Kidney (tissue), 14 donors: ENCODE data around the gene PCGF6. TPM values are rescaled to one million over a fixed set of nuclear protein-coding genes. Genes with fewer than 3 reads are reported as not detected.

ENCODE experiments used
- DNase-seq, 5 donors: peaks; one replicate each; pipeline ENCODE4 v3.0.0-alpha.2; 2013 to 2020
- FAIRE-seq: peaks from 2 replicates; lab custom pipeline; 2012; peaks lifted over from hg19 to GRCh38; lab: Jason Lieb, UNC
- H3K27ac ChIP-seq, 2 donors: one replicate each; pipeline ENCODE4 v1.7.0; 2013; ENCODE audit warnings: low read depth in 2 of 2, low read length in 2 of 2, inconsistent platforms in 1 of 2
- H3K27me3 ChIP-seq: one replicate; pipeline ENCODE4 v1.7.1; 2013; ENCODE audit warnings: low read length, inconsistent platforms; ENCODE audit not compliant: control insufficient read depth, insufficient read depth
- H3K36me3 ChIP-seq, 3 donors: one replicate each; pipeline versions ENCODE4 v1.7.0 to v1.7.1; 2013; ENCODE audit warnings: low read length in 3 of 3, control low read depth in 1 of 3, inconsistent platforms in 1 of 3; ENCODE audit not compliant: insufficient read depth in 3 of 3, control insufficient read depth in 2 of 3
- H3K4me1 ChIP-seq, 3 donors: one replicate each; pipeline versions ENCODE4 v1.7.0 to v1.7.1; 2013; ENCODE audit warnings: low read length in 3 of 3, inconsistent platforms in 1 of 3, low read depth in 1 of 3; ENCODE audit not compliant: control insufficient read depth in 2 of 3, insufficient read depth in 2 of 3
- H3K4me3 ChIP-seq, 3 donors: one replicate each; pipeline versions ENCODE4 v1.7.0 to v1.8.1; 2013; ENCODE audit warnings: low read length in 3 of 3, control low read depth in 1 of 3, inconsistent platforms in 1 of 3
- H3K9ac ChIP-seq, 3 donors: one replicate each; pipeline versions ENCODE4 v1.7.0 to v1.7.1; 2013; ENCODE audit warnings: low read length in 3 of 3, control low read depth in 1 of 3, inconsistent platforms in 1 of 3
- H3K9me3 ChIP-seq, 3 donors: one replicate each; pipeline versions ENCODE4 v1.7.0 to v1.7.1; 2013; ENCODE audit warnings: low read length in 3 of 3, control low read depth in 1 of 3, inconsistent platforms in 1 of 3; ENCODE audit not compliant: control insufficient read depth in 2 of 3, insufficient read depth in 1 of 3
- CTCF ChIP-seq: IDR thresholded peaks from 3 replicates; pipeline ENCODE4 v1.5.1; 2012; ENCODE audit warnings: mild to moderate bottlenecking, moderate library complexity, borderline replicate concordance; ENCODE audit not compliant: insufficient read depth; ENCODE audit errors: extremely low read depth
- intact Hi-C: fragments of 100-400 bp; cut with DNase I; formaldehyde crosslinking; loops from one replicate; pipeline ENCODE4 v1.11.1; 2022
- polyA plus RNA-seq: library from polyadenylated mRNA; stranded (reverse); fragments of 350-450 nt; fragmentation: Illumina TruSeq; extraction: RNeasy Lipid Tissue Mini Kit (QIAGEN cat#74804); gene quantifications from one replicate; pipeline ENCODE4 v1.2.3, GENCODE V29; 2014; ENCODE audit warnings: low read depth, low replicate concordance; ENCODE audit not compliant: insufficient read depth
- total RNA-seq: library from RNA; stranded (reverse); fragmentation: NEBNext Ultra II Directional; extraction: Animal tissue kit (Norgen Biotek cat#: 25700); gene quantifications from one replicate; pipeline ENCODE4 v1.2.1, GENCODE V29; 2021
- donor health status: control.
- donor health status: control.
- donor health status: control.
- donor health status: control.
- donor health status: control.
- donor health status: DM: yes; HTN: yes; CAD: no.
- donor health status: Normal renal cell carcinoma (clear cell type).

PCGF6 gene
- total and polyA plus RNA-seq, 2 donors from 2014 or later, result 3.0 to 6.3 TPM

- TF ChIP-seq CTCF, result no peak
- H3K36me3 ChIP-seq, result no peaks in the 10 kb centered on the region
- H3K27me3 ChIP-seq, result peaks cover 5% of the 10 kb centered on the region
- no peaks in the 10 kb centered on the region for H3K4me1 ChIP-seq
- FAIRE-seq (no peak), DNase-seq (no peak)
- intact Hi-C loops, result no loop called here
- no peaks in the 10 kb centered on the region for H3K9me3 ChIP-seq
- H3K9ac ChIP-seq, result no peak overlapping the region
- no peak overlapping the region for H3K4me3 ChIP-seq
- H3K27ac ChIP-seq, result no peak overlapping the region
Measured at GRCh38 chr10:103282961-103283360, 68.0 kb downstream of the PCGF6 start.

- TF ChIP-seq CTCF, result no peak
- H3K4me3 ChIP-seq, result no peak overlapping the region
- peaks cover 5% of the 10 kb centered on the region for H3K27me3 ChIP-seq
- FAIRE-seq (no peak), DNase-seq (peak in 4 of 5 donors; percentile 60 to 78 (median 65))
- no peak overlapping the region for H3K27ac ChIP-seq
- H3K36me3 ChIP-seq, result no peaks in the 10 kb centered on the region
- H3K4me1 ChIP-seq, result peaks cover 0 to 8% (median 0%) of the 10 kb centered on the region in 3 donors
- no peaks in the 10 kb centered on the region for H3K9me3 ChIP-seq
- intact Hi-C loops, result no loop called here
- H3K9ac ChIP-seq, result no peak overlapping the region
Measured at GRCh38 chr10:103281753-103282152, 69.2 kb downstream of the PCGF6 start.

GRCh38 chr10:103280506-103280905, 70.4 kb downstream of the PCGF6 start:
- Histone ChIP-seq H3K27me3 (peaks cover 13% of the 10 kb centered on the region), H3K36me3 (no peaks in the 10 kb centered on the region), H3K9ac (no peak overlapping the region), H3K27ac (no peak overlapping the region), H3K9me3 (no peaks in the 10 kb centered on the region), H3K4me3 (no peak overlapping the region), H3K4me1 (peaks cover 0 to 8% (median 0%) of the 10 kb centered on the region in 3 donors)
- TF ChIP-seq CTCF, result no peak
- intact Hi-C loops, result no loop called here
- FAIRE-seq (no peak), DNase-seq (no peak)

GRCh38 chr10:103280031-103280430, 70.9 kb downstream of the PCGF6 start:
- Histone ChIP-seq H3K9me3 (no peaks in the 10 kb centered on the region), H3K4me3 (no peak overlapping the region), H3K4me1 (peaks cover 0 to 8% (median 0%) of the 10 kb centered on the region in 3 donors), H3K27ac (no peak overlapping the region), H3K36me3 (no peaks in the 10 kb centered on the region), H3K27me3 (peaks cover 13% of the 10 kb centered on the region), H3K9ac (no peak overlapping the region)
- no peak for TF ChIP-seq CTCF
- FAIRE-seq (no peak), DNase-seq (no peak)
- intact Hi-C loops, result no loop called here
